Body of pancreas (tissue), 4 donors: ENCODE results near the gene THOC1.

Experiments used
- POLR2A ChIP-seq, 3 donors: fragments of 450-650 bp; IDR thresholded peaks; one replicate each; pipeline ENCODE4 v1.6.1; 2016; ENCODE audit warnings: antibody characterized with exemption in 3 of 3, mild to moderate bottlenecking in 2 of 3
- TF ChIP-seq, protein P1 (sequence below), 7 experiments: fragments of 450-650 bp in 4 of 7; fragments of 200-600 bp in 3 of 7; sonication (generic) in 3 of 7; IDR thresholded peaks; one replicate each; pipeline ENCODE4 v1.5.1; 2016 to 2019; ENCODE audit warnings: antibody characterized with exemption in 7 of 7

DNA sequence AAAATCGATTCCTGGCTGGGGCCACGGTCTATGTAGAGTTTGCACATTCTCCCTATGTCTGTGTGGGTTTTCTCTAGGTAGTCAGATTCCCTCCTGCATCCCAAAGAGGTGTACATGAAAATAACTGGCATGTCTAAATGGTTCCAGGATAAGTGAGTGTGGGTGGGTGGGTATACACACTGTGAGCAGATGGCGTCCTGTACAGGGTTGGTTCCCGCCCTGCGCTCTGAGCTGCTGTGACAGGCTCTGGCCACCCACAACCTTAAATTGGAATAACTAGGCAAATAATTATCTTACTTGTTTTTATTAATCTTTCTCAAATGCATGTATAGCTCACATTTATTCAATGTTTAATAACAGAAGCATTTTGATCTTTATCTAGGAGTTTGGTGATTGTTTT lies 16.3 kb downstream of the THOC1 start:
- TF ChIP-seq, protein P1, sequence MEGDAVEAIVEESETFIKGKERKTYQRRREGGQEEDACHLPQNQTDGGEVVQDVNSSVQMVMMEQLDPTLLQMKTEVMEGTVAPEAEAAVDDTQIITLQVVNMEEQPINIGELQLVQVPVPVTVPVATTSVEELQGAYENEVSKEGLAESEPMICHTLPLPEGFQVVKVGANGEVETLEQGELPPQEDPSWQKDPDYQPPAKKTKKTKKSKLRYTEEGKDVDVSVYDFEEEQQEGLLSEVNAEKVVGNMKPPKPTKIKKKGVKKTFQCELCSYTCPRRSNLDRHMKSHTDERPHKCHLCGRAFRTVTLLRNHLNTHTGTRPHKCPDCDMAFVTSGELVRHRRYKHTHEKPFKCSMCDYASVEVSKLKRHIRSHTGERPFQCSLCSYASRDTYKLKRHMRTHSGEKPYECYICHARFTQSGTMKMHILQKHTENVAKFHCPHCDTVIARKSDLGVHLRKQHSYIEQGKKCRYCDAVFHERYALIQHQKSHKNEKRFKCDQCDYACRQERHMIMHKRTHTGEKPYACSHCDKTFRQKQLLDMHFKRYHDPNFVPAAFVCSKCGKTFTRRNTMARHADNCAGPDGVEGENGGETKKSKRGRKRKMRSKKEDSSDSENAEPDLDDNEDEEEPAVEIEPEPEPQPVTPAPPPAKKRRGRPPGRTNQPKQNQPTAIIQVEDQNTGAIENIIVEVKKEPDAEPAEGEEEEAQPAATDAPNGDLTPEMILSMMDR (IDR thresholded peaks at IDR 0.05) = no peak
- TF ChIP-seq POLR2A (IDR thresholded peaks at IDR 0.05) = no peak
